SK-N-MC (cell line): Measurements from ENCODE around the gene CCDC60.
"Not testable (repeated sequence)": the region's sequence is repeated elsewhere in the genome, so short reads cannot be mapped to it uniquely, and the experiment has no call there.

Experiments used
- DNase-seq: peaks from one replicate; pipeline ENCODE4 v3.0.0-alpha.2; 2011; ENCODE audit warnings: low read depth, low spot score
- H3K27ac ChIP-seq: fragments of 200-600 bp; sonication (generic); 2 replicates; pipeline ENCODE4 v1.5.1; 2016; ENCODE audit warnings: mixed run types
- H3K36me3 ChIP-seq: fragments of 200-600 bp; sonication (generic); 2 replicates; pipeline ENCODE4 v1.6.1; 2017; ENCODE audit warnings: antibody characterized with exemption, low read length, mixed read lengths; ENCODE audit not compliant: insufficient read depth
- H3K4me3 ChIP-seq: fragments of 200-600 bp; sonication (generic); 2 replicates; pipeline ENCODE4 v1.5.1; 2016
- H3K9ac ChIP-seq: fragments of 200-600 bp; sonication (generic); 2 replicates; pipeline ENCODE4 v1.8.0; 2017; ENCODE audit warnings: mixed run types, mixed read lengths; ENCODE audit not compliant: insufficient read length
- H3K9me3 ChIP-seq: fragments of 200-600 bp; sonication (generic); 2 replicates; pipeline ENCODE4 v1.6.1; 2017; ENCODE audit warnings: low read depth, mild to moderate bottlenecking, antibody characterized with exemption, low read length, moderate library complexity, mixed read lengths
- EZH2 ChIP-seq: fragments of 200-600 bp; sonication (generic); IDR thresholded peaks from one replicate; pipeline ENCODE4 v1.6.1; 2017; ENCODE audit warnings: antibody characterized with exemption
- FOXP2 ChIP-seq: optimal IDR thresholded peaks from 2 replicates; pipeline ENCODE3; 2011; ENCODE audit warnings: mild to moderate bottlenecking, moderate library complexity; ENCODE audit not compliant: insufficient read depth; ENCODE audit errors: extremely low read length, control extremely low read depth
- POLR2AphosphoS5 ChIP-seq: IDR thresholded peaks from 2 replicates; pipeline ENCODE4 v1.6.1; 2012; ENCODE audit warnings: mild to moderate bottlenecking, low read depth, low read length, borderline replicate concordance

Gene CCDC60

DNA sequence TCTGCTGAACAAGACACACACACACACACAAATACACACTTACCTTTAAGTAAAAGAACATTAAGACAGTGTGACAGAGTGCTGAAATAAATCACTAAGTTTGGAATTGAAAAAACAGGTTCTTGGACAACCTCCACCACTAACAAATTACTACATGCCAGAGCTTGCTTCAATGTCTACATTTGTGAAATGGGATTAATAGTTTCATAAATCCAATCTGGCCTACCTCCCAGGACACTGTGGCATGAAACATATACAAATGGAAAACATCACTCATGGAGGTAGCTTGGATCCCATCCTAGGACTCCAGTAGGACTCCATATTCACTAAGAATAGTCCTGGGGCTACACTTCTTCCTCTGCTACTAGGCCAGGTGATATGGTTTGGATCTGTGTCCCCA lies 8.2 kb upstream of the CCDC60 start:
- no peak for DNase-seq
- Histone ChIP-seq H3K36me3 (no peaks in the 10 kb centered on the region), H3K27ac (no peak overlapping the region), H3K4me3 (no peak overlapping the region), H3K9me3 (no peaks in the 10 kb centered on the region), H3K9ac (no peak overlapping the region)
- TF ChIP-seq EZH2 (no peak), FOXP2 (no peak), POLR2AphosphoS5 (no peak)

DNA sequence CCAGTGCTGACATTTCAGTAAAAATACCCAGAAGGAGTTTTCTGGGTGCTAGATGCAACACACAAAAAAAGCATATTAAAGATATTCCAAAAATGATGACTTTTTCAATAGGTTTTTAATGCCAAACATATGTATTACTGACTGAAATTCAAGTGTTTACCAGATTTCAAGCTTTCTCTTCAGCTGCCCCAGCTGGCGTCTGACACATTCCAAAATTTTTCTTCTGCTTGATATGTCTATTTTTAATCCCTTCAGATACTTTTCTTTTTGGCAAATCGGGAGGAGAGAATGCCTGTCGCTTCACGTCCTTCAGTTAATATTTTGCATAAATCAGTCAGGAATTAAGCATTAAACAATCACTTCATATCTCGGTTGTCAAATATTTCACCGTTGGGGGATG lies 7.1 kb upstream of the CCDC60 start:
- Histone ChIP-seq H3K9ac (no peak overlapping the region), H3K36me3 (no peaks in the 10 kb centered on the region), H3K4me3 (no peak overlapping the region), H3K9me3 (no peaks in the 10 kb centered on the region), H3K27ac (no peak overlapping the region)
- TF ChIP-seq FOXP2 (no peak), EZH2 (no peak), POLR2AphosphoS5 (no peak)
- no peak for DNase-seq

DNA sequence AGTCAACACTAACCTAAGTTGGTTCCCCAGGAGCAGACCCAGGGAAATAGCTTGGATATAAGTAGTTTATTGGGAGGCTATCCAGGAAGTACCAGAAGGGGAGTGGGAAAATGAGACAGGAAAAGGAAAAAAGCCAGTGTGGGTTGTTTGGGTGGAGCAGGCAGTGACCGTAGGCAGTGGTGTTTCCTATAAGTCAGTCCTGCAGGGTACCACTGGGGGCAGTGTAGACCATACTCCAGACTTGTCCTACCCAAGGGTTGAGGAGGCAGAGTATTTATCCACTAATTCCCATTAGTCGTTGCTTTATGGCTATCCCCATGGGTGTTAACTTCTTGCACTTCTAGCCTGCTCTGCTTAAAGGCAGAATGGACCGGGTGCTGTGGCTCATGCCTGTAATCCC lies 6.4 kb upstream of the CCDC60 start:
- DNase-seq = no peak
- no peaks in the 10 kb centered on the region for H3K36me3 ChIP-seq
- H3K9me3 ChIP-seq = no peaks in the 10 kb centered on the region
- H3K27ac ChIP-seq = no peak overlapping the region
- H3K4me3 ChIP-seq = no peak overlapping the region
- no peak for TF ChIP-seq EZH2
- no peak for TF ChIP-seq FOXP2
- no peak for TF ChIP-seq POLR2AphosphoS5
- no peak overlapping the region for H3K9ac ChIP-seq

DNA sequence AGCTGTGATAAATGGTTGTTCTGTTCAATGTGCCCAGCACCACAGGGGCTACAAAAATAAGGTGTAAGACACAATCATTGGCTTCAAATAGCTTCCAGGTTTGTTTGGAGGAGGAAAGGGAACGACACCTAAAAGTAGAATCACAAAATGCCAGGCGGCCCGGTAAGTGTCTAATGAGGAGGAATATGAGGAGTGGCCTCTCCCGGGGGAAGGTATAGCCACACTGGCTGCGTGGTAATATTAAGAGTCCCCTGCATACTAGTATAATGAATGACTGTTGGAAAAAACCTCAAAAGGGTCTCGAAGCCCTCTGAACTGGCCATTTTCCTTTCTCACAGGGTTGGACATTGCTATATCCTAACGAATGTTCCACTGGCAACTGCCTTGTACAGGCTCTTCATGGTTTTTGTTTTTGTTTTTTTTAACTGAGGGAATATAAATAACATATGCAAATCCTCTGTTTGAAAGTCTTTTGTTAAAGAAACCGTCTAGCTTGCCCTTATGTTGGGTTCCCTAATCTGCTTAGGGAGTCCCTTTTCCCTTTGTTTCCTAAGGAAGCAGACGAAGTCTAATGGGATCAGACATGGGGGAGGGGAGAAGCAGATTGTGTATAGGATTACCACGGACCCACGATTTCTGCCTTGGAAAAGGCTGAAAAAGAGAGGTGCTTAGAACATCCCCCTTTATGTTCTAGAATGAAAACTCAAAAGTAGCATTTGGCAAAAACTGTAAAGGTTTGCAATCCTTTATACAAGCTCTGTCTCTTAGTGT lies 4.2 kb downstream of the CCDC60 start:
- H3K9ac ChIP-seq = no peak overlapping the region
- TF ChIP-seq FOXP2 (no peak), POLR2AphosphoS5 (no peak), EZH2 (no peak)
- DNase-seq = no peak

DNA sequence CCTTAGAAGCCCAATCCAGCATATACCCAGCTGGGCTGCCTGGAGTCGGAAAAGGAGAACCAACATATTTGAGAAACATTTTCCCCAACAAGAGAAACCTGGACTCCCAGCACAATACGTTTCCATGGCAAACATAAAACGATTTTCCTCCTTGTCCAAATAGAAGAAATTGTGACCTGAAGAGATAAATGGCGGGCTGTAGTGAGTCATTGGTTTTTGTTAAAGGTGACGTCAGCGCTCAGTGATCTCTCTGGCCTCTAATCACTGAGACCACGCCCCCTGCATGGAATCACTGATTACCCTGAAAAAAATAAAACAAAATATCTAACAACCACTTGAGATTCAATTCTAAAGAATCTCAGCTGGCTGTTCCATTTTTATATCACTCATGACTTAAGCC lies 6.0 kb downstream of the CCDC60 start:
- Histone ChIP-seq H3K27ac (no peak overlapping the region), H3K9me3 (no peaks in the 10 kb centered on the region), H3K9ac (no peak overlapping the region), H3K4me3 (no peak overlapping the region), H3K36me3 (no peaks in the 10 kb centered on the region)
- no peak for DNase-seq
- TF ChIP-seq EZH2 (no peak), POLR2AphosphoS5 (no peak), FOXP2 (no peak)

More for the DNA sequence above, 4.2 kb downstream of the CCDC60 start:
- Histone ChIP-seq H3K4me3 (no peak overlapping the region), H3K36me3 (no peaks in the 10 kb centered on the region), H3K27ac (no peak overlapping the region), H3K9me3 (no peaks in the 10 kb centered on the region)

DNA sequence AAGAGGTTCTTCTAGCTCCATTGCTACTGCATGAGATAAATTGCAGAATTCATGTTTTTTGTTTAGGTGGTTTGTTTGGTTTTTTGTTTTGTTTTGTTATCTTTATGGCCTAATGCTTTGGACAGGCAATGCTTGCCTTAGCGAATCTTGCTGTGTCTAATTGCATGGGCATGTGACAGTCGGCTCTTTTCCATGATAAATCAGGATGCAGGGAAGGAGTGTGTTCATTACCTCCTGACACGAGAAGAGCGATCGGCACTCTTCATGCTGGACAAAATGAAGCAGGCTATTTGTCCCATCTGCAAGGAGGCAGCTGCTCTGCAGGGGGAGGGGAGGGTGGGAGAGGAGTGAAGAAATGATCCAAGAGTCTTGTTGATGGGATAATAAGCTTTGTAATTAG lies 6.5 kb downstream of the CCDC60 start:
- DNase-seq = no peak
- H3K9ac ChIP-seq = no peak overlapping the region
- TF ChIP-seq FOXP2 = no peak
- no peak for TF ChIP-seq POLR2AphosphoS5
- no peak for TF ChIP-seq EZH2
- H3K9me3 ChIP-seq = no peaks in the 10 kb centered on the region
- no peak overlapping the region for H3K27ac ChIP-seq
- H3K4me3 ChIP-seq = no peak overlapping the region
- H3K36me3 ChIP-seq = no peaks in the 10 kb centered on the region

DNA sequence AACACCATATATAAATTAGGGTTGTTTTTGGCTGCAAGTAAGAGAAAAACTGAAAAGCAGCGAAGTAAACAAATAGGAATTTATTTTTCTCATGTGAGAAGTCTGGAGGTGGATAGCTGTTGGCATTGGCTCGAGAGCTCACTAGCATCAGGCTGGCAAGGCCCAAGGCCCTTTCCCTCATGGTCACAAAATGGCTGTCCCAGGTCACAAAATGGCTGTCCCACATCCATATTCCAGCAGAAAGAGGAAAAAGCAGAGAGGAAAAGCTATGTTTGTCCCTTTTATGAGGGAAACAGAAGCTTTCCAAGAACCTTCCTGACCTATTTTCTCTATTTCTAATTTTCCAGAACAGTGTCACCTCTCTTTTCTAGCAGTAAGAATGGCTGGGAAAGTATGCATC lies 7.5 kb downstream of the CCDC60 start:
- Histone ChIP-seq H3K4me3 (no peak overlapping the region), H3K9ac (no peak overlapping the region), H3K36me3 (no peaks in the 10 kb centered on the region), H3K27ac (no peak overlapping the region), H3K9me3 (no peaks in the 10 kb centered on the region)
- no peak for DNase-seq
- no peak for TF ChIP-seq POLR2AphosphoS5
- TF ChIP-seq FOXP2 = no peak
- no peak for TF ChIP-seq EZH2

DNA sequence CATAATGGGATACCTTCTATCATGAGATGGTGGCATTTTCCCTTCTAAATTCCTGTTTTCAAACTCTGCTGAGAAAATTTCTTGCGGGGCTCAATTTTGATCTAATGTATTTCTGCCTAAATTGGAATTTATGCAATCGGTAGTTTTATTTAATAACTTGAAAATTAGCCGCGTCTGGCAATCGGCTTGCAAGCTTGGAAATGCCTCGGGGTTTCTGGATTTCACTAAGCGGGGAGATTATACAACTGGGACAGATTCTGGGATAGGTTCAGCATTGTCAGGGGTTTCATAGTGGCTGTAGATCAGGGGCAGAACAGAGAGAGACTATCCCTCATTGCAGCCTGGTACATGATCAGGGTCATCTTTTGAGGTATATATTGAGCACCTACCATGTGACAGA lies 8.6 kb downstream of the CCDC60 start:
- TF ChIP-seq FOXP2 (no peak), EZH2 (no peak), POLR2AphosphoS5 (no peak)
- Histone ChIP-seq H3K36me3 (no peaks in the 10 kb centered on the region), H3K9me3 (no peaks in the 10 kb centered on the region)

DNA sequence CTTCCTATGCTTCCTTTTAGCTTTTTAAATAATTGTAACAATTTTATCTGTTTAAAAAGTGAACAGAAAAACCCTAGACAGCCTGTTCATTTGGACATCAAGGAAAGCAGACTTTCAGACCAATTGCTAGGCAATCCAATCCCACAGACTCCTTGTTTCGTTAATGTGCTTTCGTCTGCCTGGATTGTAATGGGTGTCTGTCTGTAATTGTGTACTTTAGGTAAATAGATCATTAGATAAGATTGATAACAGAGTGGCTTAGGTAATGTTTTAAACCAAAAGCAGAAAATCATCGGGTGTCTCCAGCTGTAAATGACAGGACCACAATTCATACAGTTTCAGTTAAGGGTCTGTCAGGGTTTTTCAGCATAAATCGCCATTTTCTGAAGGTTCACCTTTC lies 19.6 kb downstream of the CCDC60 start:
- Histone ChIP-seq H3K36me3 (no peaks in the 10 kb centered on the region), H3K4me3 (no peak overlapping the region), H3K27ac (no peak overlapping the region), H3K9me3 (no peaks in the 10 kb centered on the region), H3K9ac (no peak overlapping the region)
- no peak for DNase-seq
- TF ChIP-seq FOXP2 = no peak

More for the DNA sequence above, 8.6 kb downstream of the CCDC60 start:
- no peak overlapping the region for H3K9ac ChIP-seq
- no peak for DNase-seq
- no peak overlapping the region for H3K4me3 ChIP-seq
- no peak overlapping the region for H3K27ac ChIP-seq

DNA sequence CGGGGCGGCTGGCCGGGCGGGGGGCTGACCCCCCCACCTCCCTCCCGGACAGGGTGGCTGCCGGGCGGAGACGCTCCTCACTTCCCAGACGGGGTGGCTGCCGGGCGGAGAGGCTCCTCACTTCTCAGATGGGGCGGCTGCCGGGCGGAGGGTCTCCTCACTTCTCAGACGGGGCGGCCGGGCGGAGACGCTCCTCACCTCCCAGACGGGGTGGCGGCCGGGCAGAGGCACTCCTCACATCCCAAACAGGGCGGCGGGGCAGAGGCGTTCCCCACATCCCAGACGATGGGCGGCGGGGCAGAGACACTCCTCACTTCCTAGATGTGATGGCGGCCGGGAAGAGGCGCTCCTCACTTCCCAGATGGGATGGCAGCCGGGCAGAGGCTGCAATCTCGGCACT lies 25.8 kb downstream of the CCDC60 start:
- H3K36me3 ChIP-seq, H3K27ac ChIP-seq, H3K9ac ChIP-seq, H3K9me3 ChIP-seq, H3K4me3 ChIP-seq, DNase-seq: not testable (repeated sequence)
